WTC11 (cell line): ENCODE data around the gene TYW1B. TPM values are rescaled to one million over a fixed set of nuclear protein-coding genes. Genes with fewer than 3 reads are reported as not detected.
"Not testable (repeated sequence)": the region's sequence is repeated elsewhere in the genome, so short reads cannot be mapped to it uniquely, and the experiment has no call there.

Experiments
- ATAC-seq: fragments of 200-7000 bp; cut with Tn5 transposase; 2 replicates; pipeline ENCODE4 v1.10.0; 2021; ENCODE audit warnings: mild to moderate bottlenecking, moderate library complexity
- CTCF ChIA-PET: fragments of 300-600 bp; sonication (Branson Sonifier 250); formaldehyde crosslinking; loops from one replicate; lab custom pipeline; 2021; ENCODE audit warnings: antibody characterized with exemption; lab: Charles Lee
- POLR2A ChIA-PET: fragments of 350-600 bp; sonication (Branson Sonifier 250); formaldehyde crosslinking; loops from one replicate; lab custom pipeline; 2021; ENCODE audit warnings: antibody characterized with exemption; lab: Charles Lee
- DNase-seq: peaks from one replicate; pipeline ENCODE4 v3.0.0; 2021; ENCODE audit warnings: low spot score
- H3K27ac Mint-ChIP-seq: 2 replicates; pipeline ENCODE4 v1.8.0; 2021; ENCODE audit warnings: mixed read lengths
- H3K27me3 Mint-ChIP-seq: 2 replicates; pipeline ENCODE4 v1.8.0; 2021; ENCODE audit warnings: low read depth, mild to moderate bottlenecking, moderate library complexity, mixed read lengths
- H3K36me3 Mint-ChIP-seq: 2 replicates; pipeline ENCODE4 v1.8.0; 2021; ENCODE audit warnings: mixed read lengths
- H3K4me1 Mint-ChIP-seq: 2 replicates; pipeline ENCODE4 v1.8.0; 2022; ENCODE audit warnings: mixed read lengths
- H3K4me3 Mint-ChIP-seq: 2 replicates; pipeline ENCODE4 v1.8.0; 2021; ENCODE audit warnings: mild to moderate bottlenecking, moderate library complexity, mixed read lengths
- H3K9me3 Mint-ChIP-seq: 2 replicates; pipeline ENCODE4 v1.8.0; 2021; ENCODE audit warnings: mixed read lengths
- ZNF121 ChIP-seq: sonication (generic); formaldehyde crosslinking; IDR thresholded peaks from 2 replicates; pipeline ENCODE4 v1.8.0; 2023; ENCODE audit warnings: missing genetic modification reagents
- total RNA-seq: library from RNA; stranded (reverse); gene quantifications from 3 replicates; pipeline ENCODE4 v1.2.3, GENCODE V29; 2021

The TYW1B gene
- total RNA-seq, 1 experiment from 2014 or later = 5.7 TPM

DNA sequence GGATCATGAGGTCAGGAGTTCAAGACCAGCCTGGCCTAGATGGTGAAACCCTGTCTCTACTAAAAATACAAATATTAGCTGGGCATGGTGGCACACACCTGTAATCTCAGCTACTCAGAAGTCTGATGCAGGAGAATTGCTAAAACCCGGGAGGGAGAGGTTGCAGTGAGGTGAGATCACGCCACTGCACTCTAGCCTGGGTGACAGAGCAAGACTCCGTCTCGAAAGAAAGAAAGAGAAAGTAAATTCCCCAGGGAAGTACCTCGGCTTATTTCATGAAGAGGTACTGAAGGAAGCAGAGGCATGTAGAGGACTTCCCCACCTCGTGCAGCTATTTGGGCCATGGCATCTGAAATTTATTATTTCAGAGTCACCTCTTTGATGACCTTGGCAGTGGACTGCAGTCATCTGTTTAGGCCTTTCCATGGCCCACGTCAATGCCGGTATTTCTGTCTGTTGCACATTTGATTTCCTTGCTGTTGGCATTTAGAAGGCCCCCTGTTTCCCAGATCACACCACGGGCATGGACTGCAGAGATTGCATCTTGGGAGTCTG is 30.9 kb upstream of the TYW1B start:
- DNase-seq, ATAC-seq, H3K9me3 Mint-ChIP-seq, CTCF ChIA-PET, H3K4me1 Mint-ChIP-seq, H3K27ac Mint-ChIP-seq, H3K36me3 Mint-ChIP-seq, H3K4me3 Mint-ChIP-seq, POLR2A ChIA-PET, H3K27me3 Mint-ChIP-seq: not testable (repeated sequence)

DNA sequence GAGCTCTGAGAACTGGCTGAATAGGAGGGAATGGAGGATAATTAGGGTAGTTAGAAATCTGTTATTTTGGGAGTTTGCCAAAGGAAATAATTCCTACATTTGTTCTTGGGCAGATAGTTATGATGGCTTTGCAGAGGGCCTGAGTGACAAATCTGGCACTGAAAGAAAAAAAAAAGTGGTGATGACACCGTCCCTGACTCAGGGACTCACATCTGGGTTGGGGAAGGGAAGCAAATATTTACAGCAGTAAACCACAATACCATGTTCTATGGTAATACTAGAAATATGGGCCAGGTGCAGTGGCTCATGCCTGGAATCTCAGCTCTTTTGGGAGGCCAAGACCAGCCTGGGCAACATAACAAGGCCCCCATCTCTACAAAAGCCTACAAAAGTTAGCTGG is 29.9 kb upstream of the TYW1B start:
- H3K27ac Mint-ChIP-seq, H3K36me3 Mint-ChIP-seq, H3K27me3 Mint-ChIP-seq, POLR2A ChIA-PET, DNase-seq, H3K9me3 Mint-ChIP-seq, H3K4me3 Mint-ChIP-seq, ATAC-seq, CTCF ChIA-PET, H3K4me1 Mint-ChIP-seq: not testable (repeated sequence)

GRCh38 chr7:72855261-72855660 is 27.3 kb upstream of the TYW1B start:
- ATAC-seq, H3K27me3 Mint-ChIP-seq, H3K27ac Mint-ChIP-seq, H3K36me3 Mint-ChIP-seq, DNase-seq, CTCF ChIA-PET, POLR2A ChIA-PET, H3K4me3 Mint-ChIP-seq, H3K4me1 Mint-ChIP-seq, H3K9me3 Mint-ChIP-seq: not testable (repeated sequence)

DNA sequence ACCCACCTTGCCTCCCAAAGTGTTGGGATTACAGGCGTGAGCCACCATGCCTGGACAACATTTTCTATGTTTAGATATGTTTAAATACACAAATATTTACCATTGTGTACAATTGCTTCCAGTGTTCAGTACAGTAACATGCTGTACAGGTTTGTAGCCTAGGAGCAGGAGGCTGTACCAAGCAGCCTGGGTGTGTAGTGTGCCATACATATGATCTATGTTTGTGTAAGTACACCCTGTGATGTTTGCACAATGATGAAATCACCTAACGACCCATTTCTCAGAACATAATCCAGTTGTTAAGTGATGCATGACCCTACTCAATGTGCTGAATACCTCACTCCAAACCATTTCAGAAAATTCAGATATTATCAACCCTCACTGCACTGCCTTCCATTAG is 24.9 kb upstream of the TYW1B start:
- H3K4me1 Mint-ChIP-seq = peaks cover 13% of the 10 kb centered on the region
- H3K4me3 Mint-ChIP-seq, H3K27me3 Mint-ChIP-seq, DNase-seq, H3K27ac Mint-ChIP-seq, CTCF ChIA-PET, H3K36me3 Mint-ChIP-seq, POLR2A ChIA-PET, H3K9me3 Mint-ChIP-seq, ATAC-seq: not testable (repeated sequence)

GRCh38 chr7:72850746-72851145 is 22.7 kb upstream of the TYW1B start:
- POLR2A ChIA-PET = not testable (repeated sequence)
- H3K4me1 Mint-ChIP-seq = peaks cover 13% of the 10 kb centered on the region

DNA sequence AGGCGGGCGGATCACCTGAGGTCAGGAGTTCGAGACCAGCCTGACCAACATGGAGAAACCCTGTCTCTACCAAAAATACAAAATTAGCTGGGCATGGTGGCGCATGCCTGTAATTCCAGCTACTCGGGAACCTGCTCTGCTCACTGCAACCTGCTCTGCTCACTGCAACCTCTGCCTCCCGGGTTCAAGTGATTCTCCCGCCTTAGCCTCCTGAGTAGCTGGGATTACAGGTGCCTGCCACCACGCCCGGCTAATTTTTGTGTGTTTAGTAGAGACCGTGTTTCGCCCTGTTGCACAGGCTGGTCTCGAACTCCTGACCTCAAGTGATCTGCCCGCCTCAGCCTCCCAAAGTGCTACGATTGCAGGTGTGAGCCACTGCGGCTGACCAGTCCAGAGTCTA is 16.1 kb upstream of the TYW1B start:
- Mint-ChIP-seq H3K36me3 (peaks cover 18% of the 10 kb centered on the region), H3K9me3 (peaks cover 20% of the 10 kb centered on the region)
- H3K27ac Mint-ChIP-seq, H3K4me1 Mint-ChIP-seq, H3K4me3 Mint-ChIP-seq, DNase-seq, ATAC-seq, CTCF ChIA-PET, H3K27me3 Mint-ChIP-seq, POLR2A ChIA-PET: not testable (repeated sequence)

More at GRCh38 chr7:72850746-72851145, 22.7 kb upstream of the TYW1B start:
- H3K9me3 Mint-ChIP-seq, H3K27ac Mint-ChIP-seq, H3K4me3 Mint-ChIP-seq, DNase-seq, H3K27me3 Mint-ChIP-seq, CTCF ChIA-PET, ATAC-seq, H3K36me3 Mint-ChIP-seq: not testable (repeated sequence)

DNA sequence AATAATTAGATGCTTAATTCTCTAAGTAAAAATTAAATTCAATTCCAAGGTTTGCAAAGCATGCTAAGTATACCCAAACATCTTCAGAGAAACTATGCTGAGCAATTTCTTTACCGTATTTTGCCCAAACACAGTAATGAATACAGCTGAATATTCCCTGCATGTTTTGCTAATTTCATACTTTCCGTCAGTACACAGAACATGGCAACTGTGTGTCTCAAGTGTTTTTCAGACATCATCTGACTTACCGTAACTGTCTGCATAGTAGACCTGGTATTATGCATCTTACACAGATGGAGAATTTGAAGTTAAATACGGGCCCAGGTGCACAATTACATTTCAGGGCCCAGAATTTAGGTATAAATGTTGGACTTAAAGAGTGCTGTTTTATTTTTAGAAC is 15.2 kb upstream of the TYW1B start:
- CTCF ChIA-PET, H3K27ac Mint-ChIP-seq, H3K4me3 Mint-ChIP-seq, DNase-seq, H3K4me1 Mint-ChIP-seq, ATAC-seq, POLR2A ChIA-PET, H3K27me3 Mint-ChIP-seq: not testable (repeated sequence)
- peaks cover 24% of the 10 kb centered on the region for H3K36me3 Mint-ChIP-seq
- H3K9me3 Mint-ChIP-seq = peaks cover 22% of the 10 kb centered on the region

DNA sequence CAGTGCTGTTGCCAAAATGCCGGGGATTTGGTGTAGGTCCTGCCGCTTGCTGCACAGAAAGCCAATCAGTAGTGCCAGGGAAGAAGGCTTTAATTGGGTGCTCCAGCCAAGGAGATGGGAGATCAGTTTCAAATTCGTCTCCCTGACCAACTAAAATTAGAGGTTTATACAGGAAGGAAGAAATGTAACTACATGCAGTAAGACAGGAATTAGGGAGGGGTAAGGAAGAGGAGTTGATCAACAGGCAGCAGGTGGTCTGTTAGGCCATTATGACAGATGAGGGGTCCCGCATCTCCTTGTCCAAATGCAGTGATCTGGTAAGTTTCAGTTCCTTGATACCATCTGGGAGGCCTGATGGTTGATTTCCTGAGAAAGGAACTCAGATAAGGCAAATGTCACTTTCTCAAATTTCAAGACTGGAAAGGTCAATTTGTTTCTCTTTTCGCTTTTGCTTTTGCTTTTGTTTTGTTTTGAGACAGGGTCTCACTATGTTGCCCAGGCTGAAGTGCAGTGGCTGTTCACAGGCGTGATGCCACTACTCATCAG is 13.0 kb upstream of the TYW1B start:
- H3K27ac Mint-ChIP-seq, CTCF ChIA-PET, DNase-seq, POLR2A ChIA-PET, H3K27me3 Mint-ChIP-seq, H3K4me3 Mint-ChIP-seq, H3K4me1 Mint-ChIP-seq, ATAC-seq: not testable (repeated sequence)
- Mint-ChIP-seq H3K36me3 (peaks cover 41% of the 10 kb centered on the region), H3K9me3 (peaks cover 22% of the 10 kb centered on the region)
- 0 out of 2 replicates have a peak, but pooled peaks have one; percentile 50 for TF ChIP-seq ZNF121

- not testable (repeated sequence) for H3K27ac Mint-ChIP-seq, DNase-seq, H3K27me3 Mint-ChIP-seq, H3K4me1 Mint-ChIP-seq, H3K4me3 Mint-ChIP-seq, ATAC-seq
- H3K9me3 Mint-ChIP-seq = peaks cover 22% of the 10 kb centered on the region
- POLR2A ChIA-PET = interaction anchor here (0.7 kb wide), 1 partner anchor 716 kb away, joined by 4 read pairs; no protein-coding TSS in a partner anchor
- peak; percentile 84; the same call in 1 of the 2 replicates for TF ChIP-seq ZNF121
- CTCF ChIA-PET = interaction anchor here (0.8 kb wide), 1 partner anchor 9 kb away, joined by 3 read pairs; no protein-coding TSS in a partner anchor
- peaks cover 62% of the 10 kb centered on the region for H3K36me3 Mint-ChIP-seq
Measured at GRCh38 chr7:72838315-72838714, 10.3 kb upstream of the TYW1B start.

GRCh38 chr7:72837291-72837690 is 9.3 kb upstream of the TYW1B start:
- CTCF ChIA-PET, H3K27ac Mint-ChIP-seq, ATAC-seq, H3K4me3 Mint-ChIP-seq, H3K27me3 Mint-ChIP-seq, H3K4me1 Mint-ChIP-seq, DNase-seq: not testable (repeated sequence)
- H3K36me3 Mint-ChIP-seq = peaks cover 73% of the 10 kb centered on the region
- POLR2A ChIA-PET = interaction anchor here (0.6 kb wide), 1 partner anchor 57 kb away, joined by 7 read pairs; no protein-coding TSS in a partner anchor
- peaks cover 22% of the 10 kb centered on the region for H3K9me3 Mint-ChIP-seq

DNA sequence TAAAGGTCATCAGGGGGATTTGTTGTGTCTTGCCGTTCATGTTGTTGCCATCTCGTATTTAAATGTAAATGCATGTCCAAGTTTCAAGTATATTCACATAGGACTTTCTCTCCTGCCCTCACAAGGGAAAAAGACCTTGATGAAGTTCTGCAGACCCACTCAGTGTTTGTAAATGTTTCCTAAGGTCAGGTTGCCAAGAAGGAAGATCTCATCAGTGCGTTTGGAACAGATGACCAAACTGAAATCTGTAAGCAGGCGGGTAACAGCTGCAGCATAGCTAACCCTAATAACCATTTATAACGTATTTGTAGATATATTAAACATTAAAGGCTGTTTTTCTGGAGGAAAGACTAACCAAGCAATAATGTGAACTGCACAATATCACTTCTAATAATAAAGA is 2.6 kb upstream of the TYW1B start:
- Mint-ChIP-seq H3K4me3 (peak overlapping the region; percentile 94), H3K27ac (peak overlapping the region; percentile 98), H3K4me1 (peaks cover 19% of the 10 kb centered on the region), H3K36me3 (peaks cover 34% of the 10 kb centered on the region)
- H3K9me3 Mint-ChIP-seq, DNase-seq, POLR2A ChIA-PET, ATAC-seq, H3K27me3 Mint-ChIP-seq: not testable (repeated sequence)
- CTCF ChIA-PET = interaction anchor here (2.1 kb wide), 1 partner anchor 85 kb away, joined by 8 read pairs; no protein-coding TSS in a partner anchor
